D341Med (cell line): ENCODE measurements around the gene SLC37A1.

ENCODE experiments used
- DNase-seq: peaks from one replicate; pipeline ENCODE4 v3.0.0; 2012; ENCODE audit warnings: low spot score

SLC37A1 gene

DNA sequence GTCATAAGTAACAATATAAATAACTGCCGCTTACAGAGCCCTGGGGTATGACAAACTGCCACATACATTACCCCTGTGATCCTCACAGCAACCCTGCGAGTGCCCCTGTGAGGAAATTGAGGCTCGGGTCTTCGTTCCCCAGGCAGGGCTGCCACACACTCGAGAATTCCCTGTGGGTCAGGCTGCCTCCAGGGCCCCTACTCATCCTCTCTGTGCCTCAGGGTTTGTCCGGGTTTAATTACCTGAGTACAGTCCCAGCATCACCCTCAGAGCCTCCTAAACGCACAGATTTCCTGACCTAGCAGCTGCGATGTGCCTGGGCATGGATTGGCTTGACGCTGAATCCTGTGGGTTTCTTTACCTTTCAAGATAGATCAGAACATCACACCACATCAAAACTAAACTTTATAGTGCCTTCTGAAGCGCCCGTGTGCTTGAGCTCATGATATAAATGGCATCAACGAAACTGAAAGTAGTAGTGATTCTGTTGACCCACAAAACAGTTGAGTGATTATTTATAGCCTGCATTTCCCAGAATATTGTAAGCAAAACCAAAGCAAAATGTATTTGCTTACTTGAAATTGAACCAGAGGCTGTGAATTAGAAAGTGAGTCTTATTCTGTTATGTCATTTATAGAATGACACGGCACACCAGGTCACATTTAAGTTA lies 14.0 kb downstream of the SLC37A1 start:
- no peak for DNase-seq

DNA sequence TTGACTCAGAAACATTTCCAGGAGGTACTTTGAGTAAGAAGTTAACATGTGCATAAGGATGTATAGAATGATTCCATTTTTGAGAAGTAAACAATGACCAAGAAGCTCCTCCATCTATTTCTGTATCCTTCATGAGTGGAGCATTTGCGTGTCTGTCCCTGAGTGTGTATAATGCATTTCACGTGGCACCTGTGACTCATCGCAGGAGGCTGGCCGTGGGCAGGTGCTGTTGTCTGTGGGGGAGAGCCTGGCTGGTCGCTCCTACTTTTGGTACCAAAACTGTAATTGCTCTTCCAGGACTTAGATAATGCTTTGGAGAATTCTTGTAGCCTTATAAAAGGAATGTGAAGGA lies 16.5 kb downstream of the SLC37A1 start:
- no peak for DNase-seq

DNA sequence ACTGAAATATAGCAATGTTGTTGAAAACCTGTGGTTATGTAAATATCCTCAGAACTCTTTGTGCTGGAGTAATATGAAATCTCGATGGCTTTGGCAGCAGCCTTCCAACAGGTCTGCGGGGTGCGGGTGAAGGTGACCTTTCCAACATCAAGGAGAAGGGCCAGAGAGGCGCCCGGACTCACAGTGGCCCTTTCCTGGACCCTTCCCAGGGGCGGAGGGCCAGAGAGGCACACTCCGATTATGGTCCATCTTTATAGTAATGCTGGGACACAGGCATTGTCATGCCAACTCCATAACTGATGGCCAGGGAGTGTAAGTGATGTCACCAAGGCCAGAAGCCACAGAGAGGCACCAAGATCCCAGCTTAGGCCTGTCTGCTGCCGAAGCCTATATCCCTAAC lies 18.1 kb downstream of the SLC37A1 start:
- no peak for DNase-seq

DNA sequence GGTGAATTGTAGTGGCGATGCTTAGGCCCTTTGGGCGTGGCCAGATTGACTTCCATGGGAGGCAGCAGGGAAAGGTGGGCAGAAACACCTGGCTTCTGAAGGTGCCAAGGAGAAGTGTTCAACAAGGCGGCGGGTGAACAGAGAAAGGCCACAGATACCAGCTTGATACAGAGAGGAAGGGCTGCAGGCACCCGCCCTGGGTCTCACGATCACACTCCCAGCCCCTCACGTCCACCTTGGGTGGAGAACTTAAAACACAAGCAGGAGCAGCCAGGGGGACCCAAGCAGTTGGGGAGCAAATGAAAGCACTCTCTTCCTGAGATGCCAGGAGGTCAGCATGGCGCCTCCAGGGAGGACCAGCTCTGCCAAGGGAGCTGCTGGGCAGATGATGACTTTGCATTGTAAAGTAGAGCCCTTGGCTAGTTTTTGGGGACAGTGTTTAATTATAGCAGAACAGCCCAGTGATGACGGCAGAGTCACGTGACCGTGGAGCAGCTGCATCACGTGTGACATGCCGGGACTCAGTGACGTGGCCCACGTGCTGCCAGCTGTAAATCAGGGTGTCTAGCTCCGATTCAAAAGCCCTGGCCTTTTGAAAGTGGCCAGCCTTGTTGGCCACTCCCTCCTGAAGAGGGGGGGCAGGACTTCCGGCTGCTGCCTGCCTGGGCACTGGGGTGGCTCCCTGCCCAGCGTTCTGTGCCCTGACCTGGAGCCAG lies 19.0 kb downstream of the SLC37A1 start:
- DNase-seq, result no peak

DNA sequence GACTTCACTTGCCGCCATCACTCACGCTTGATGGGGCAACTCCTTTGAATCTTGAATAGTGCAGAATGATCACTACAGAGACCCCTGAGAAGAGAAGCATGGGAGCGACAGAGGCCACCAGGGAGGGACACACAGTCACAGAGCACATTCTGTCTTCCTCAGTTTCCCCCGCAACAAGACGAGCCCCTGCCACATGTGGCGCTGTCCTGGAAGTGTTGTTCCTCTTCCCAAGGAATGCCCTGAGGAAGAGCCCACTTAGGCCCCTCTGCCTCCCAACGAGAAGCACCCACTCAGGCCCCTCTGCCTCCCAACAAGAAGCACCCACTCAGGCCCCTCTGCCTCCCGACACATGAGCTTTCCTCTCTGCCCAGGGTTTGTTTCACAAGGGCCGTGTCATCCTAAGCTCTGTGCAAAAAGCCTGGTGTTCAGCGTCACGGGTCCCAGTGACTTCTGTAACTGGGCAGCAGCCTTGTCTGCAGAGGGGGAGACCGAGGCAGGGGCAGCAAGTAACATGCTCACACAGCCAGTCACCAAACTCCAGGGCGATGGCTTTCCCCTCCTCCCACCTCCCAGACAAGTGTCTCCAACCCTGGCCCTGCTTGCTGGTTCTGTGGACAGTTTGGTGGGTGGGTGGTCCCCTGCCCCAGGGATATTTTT lies 19.8 kb downstream of the SLC37A1 start:
- DNase-seq, result no peak

DNA sequence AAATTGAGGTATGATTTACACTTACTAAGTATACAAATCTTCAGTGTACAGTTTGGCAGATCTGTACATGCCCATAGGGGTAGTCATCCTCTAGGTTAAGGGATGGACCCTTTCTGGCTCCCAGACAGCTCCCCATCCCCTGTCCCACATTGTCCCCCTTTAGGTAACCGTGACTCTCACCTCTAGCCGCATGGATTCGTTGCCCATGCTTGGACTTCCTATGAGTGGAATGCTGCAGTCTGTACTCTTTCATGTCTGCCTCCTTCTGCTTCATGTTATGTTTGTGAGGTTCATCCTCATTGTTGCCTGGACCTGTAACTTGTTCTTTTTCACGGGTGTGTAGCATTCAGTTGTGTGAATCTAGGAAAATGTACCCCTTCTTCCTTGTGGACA lies 20.3 kb downstream of the SLC37A1 start:
- no peak for DNase-seq

DNA sequence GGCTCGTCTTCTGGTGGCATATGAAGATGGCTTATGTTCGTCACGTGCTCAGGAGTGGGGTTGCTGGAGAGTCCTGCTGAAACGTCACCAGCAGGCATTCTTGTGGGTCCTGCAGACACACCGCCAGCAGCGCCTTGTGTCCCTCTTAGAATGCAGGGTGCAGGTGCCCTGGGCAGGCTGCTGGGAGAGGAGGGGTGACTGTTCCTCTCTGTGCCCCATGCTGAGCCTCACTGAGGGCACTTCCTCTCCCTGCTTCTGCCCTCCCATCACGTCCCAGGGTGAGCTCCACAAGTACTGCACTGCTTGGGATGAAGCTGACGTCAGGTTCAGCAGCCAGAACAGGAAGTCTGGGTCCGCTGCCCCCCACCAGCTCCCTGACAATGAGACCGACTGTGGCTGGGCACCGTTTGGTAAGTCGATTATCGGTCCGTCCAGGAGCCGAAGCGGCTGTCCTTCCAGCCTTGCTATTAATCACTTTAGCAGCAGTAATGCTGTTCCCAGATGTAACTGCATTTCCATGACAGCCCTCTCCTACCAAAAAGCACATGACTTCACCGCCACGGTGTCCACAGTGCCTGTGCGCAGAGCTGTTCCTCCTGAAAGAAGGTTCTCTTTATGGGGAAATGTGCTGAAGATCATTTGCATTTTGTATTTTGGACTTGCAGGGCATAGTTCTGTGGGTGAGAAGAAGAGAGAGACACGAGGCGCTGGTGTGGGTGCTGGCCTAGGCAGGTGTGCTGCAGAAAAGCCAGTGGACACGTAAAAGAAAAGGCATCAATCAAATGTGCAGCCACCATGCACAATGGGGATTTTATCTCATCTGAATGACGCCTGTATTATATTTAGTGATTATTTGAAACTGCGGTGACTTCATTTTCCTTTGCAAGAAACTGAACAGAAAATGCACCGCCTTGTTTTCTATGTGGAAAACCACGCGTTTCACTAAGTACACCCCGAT lies 21.0 kb downstream of the SLC37A1 start:
- no peak for DNase-seq

DNA sequence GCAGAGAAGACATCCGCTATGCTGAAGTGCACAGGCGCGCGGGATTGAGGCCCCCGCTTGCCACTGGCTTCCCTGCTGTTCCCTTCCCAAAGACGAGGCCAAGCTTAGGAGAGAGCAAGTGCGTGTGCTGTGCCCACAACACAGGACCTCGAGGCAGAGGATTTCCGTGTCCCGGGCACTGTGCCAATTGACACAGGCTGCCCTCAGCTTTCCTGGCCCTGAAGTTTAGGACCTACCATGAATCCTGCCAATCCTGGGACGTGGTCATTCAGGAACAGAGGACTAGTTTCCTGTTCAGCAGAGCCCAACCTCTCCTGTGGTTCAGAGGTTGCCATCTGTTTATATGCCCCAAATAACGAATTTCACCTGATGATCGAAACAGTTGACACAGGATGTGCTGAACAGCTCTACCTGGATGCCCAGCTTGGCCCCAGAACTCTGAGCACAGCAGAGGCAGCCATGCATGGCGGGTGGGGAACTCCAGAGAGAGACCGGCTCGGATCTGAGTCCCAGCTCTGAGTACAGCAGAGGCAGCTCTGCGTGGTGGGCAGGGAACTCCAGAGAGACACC lies 22.0 kb downstream of the SLC37A1 start:
- DNase-seq, result no peak

DNA sequence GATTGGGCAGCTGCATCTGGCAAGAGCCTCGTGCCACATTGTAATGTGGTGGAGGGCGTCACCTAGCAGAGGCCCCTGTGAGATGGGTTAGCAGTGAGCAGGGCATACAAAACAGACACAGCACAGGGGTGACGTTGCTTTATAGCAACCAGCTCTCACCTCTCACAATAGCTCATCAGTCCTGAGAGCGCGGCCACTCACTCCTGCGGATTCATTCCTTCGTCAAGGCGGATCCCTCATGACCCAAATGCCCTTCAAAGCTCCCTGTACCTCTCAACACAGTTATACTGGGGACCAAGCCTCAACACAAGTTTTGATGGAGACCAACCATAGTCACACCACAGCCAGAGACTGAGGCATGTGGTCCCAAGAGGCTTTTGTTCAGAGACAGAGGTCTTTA lies 22.9 kb downstream of the SLC37A1 start:
- DNase-seq, result no peak

DNA sequence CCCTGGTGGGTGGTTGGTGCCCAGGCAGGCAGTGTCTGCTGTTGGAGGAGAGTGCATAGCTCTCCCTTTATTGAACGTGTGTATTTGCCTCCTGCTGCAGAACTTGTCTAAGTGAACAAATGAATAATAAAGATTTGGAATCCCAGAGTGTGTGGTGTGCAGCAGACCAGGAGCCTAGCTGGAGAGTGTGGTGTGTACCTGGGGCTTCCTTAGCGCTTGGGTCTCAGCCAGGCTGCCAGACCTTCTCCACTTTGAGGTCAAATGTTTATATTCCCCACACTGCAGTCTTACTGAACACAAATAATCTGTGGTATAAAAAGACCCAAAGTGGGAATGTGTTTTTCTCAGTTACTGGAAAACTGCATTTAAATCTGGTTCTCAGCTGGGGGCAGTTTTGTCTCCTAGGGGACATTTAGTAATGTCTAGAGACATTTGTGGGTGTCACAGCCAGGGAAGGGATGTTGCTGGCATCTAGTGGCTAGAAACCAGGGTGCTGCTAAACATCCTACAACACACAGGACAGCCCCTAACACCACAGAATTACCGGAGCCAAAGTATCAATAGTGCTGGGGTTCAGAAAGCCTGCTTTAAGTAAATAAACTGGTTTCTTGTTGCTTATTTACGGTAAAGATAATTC lies 23.6 kb downstream of the SLC37A1 start:
- DNase-seq, result peak; percentile 62

DNA sequence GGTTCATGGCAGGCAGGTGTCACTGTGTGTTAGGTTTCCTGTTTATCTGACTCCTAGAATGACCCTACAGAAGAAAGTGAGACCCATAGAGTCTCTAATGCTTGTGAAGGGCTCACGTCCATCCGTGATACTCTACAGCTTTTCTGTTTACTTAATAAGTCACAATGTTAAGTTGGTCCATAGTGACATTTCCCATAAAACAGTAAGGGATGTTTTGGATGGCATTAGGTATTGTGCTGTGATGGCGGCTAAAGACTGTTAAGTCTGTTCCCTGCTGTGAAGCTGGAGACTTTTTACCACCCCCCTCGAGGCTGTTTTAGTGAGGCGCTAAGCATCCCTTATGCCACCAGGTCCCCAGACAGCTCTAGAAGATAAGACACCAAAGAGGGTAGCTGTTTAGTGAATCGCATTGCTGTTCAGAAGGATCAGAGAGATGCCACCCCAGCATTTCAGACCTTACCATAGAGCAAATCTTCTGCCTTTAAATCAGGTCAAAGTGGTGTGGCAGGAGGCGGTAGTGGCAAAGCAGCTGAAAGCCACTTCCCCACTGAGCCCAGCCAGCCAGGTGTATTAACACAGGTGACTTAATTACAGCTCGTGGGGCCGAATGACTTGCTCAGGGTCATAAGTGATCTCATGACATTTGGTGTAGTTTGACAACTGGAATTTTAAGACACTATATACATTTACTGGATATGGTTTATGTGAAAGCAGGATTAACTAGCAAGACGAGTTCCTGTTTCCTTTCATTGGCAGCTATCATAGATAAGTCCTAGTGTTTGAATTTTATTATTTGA lies 25.0 kb downstream of the SLC37A1 start:
- DNase-seq, result no peak

DNA sequence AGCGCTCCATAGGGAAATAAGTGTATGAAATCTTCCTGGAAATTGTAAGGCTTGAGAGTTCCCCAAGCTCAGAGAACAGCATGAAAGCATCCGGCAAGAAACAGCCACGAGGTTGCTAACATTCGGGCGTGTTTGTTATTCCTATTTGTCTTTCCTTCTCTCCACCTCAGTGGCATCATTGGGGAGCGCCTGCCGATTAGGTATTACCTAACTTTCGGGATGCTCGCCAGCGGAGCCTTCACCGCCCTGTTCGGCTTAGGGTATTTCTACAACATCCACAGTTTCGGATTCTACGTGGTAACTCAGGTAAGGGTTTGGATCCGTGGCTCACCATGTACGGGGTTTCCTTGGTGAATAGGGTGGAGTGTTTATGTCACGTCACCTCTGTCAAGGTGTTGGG lies 25.7 kb downstream of the SLC37A1 start:
- DNase-seq, result no peak

DNA sequence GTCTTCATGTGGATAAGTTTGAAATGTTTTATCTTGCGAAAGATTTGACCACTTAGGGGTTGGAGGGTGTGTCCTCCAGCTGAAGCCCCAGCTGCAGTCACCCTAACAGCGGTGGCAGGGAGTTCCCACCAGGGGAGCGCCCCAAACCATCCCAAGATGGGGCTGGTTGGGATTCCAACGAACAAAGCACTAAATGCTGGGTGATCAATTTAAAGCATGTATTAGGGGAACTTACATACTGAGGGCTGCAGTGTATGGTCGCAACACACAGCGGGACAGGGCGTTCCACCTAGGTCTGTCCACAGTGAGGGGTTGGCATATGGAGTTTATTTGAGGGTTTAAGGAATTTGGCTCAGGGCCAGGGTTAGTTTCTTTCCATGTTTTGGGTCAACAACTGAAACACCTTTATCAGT lies 26.3 kb downstream of the SLC37A1 start:
- DNase-seq, result peak; percentile 57

DNA sequence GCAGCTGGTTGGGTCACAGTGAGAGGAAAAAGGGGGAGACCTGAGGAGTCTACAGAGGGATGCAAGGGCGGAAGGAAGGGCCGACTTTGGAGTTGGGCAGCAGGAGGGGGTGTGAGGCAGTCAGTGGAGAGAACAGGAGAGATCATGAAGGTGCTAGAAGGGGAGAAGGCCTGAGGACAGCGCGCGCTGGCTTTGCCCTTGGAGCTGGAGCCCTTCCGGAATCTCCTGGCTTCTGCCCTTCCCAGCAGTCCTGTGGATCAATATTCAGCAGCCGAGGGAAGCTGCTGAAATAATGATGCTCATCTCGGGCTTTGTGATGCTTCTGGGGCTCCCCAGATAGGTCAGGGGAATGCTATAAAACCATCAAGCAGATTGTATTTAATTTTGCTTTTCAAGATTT lies 26.7 kb downstream of the SLC37A1 start:
- no peak for DNase-seq

DNA sequence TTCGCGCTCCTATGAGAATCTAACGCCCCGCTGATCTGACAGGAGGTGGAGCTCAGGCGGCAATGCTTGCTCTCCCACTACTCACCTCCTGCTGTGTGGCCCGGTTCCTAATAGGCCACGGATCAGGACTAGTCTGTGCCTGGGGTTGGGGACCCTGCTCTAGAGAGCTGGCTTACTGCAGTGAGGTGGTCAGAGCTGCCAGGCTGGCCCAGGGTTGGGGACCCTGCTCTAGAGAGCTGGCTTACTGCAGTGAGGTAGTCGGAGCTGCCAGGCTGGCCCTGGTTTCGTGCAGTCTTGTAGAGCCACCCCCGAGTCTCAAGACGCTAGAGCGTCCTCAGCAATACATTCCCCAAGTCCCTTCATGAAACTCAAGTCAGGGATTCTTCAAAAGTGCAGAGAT lies 27.5 kb downstream of the SLC37A1 start:
- DNase-seq, result no peak

DNA sequence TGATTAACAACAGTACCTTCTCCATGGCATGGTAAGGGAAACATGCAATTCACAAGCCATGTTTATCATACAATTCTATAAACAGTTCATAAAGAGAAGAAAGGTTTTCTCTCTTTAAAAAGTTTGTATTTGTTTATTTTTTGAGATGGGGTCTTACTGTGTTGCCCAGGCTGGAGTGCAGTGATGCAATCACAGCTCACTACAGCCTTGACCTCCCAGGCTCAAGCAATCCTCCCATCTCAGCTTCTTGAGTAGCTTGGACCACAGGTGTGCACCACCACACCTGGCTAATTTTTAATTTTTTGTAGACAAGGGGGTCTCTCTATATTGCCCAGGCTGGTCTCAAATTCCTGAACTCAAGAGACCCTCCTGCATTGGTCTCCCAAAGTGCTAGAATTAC lies 28.0 kb downstream of the SLC37A1 start:
- DNase-seq, result no peak

DNA sequence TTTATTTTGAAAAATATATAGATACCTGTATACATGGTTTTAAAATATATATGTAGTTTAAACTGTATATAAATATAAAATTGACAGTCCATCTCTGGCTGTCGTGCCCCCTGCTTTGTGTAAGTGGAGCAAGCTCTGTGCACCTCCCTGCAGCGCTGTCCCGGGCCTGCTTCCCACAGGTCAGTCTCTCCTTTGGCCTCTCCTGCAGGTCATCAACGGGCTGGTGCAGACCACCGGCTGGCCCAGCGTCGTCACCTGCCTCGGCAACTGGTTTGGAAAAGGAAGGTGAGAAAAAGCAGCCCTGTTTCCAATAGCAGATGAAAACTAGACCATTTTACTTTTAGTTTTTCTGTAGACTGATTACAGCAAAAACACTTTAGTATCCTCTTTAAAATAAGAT lies 28.5 kb downstream of the SLC37A1 start:
- no peak for DNase-seq

DNA sequence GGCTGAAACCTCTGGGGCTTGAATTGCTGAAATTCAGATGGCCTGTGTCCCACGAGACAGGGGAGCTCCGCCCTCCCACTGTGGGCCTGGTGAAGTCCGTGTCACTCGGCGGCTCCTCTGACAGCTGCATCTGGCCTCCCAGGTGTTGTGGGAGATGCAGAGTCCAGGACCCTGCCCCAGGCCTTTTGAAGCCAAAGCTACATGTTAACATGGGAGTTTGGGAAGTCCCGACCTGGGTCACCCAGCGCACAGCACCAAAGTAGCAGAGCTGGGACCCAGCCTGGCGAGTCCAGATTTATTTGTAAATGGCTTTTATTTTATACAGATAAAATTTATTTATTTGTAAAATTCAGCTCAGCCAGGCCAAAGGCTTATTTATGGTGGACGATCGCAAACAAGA lies 28.9 kb downstream of the SLC37A1 start:
- DNase-seq, result no peak

DNA sequence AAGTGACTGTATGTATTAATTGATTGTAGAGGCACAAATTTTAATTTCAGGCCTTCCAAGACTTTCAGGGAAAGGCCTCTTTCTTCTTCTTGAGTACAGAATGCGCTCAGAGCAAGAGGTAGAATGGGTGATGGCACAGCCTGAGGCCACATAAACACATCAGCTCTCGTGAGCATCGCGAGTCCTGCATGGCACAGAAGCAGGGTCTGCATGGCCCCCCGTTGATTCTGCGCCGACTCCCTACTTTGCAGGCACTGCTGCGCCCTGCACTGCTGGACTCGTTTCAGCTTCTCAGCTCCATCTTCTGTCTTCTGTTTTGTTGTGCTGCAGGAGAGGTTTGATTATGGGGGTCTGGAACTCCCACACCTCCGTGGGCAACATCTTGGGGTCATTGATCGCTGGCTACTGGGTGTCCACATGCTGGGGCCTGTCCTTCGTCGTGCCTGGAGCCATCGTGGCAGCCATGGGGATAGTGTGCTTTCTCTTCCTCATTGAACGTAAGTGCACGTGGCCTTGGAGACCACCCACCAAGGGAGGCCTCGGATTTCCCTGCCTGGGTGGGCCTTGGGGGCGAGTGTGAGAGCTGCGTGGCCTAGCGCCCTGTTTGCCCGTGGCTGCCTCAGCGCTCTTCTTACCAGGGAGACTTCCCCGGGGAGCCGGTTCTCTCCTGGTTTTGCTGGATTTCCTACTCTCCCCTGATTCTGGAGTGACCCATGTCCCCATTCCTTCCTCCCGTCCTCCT lies 29.6 kb downstream of the SLC37A1 start:
- DNase-seq, result no peak

DNA sequence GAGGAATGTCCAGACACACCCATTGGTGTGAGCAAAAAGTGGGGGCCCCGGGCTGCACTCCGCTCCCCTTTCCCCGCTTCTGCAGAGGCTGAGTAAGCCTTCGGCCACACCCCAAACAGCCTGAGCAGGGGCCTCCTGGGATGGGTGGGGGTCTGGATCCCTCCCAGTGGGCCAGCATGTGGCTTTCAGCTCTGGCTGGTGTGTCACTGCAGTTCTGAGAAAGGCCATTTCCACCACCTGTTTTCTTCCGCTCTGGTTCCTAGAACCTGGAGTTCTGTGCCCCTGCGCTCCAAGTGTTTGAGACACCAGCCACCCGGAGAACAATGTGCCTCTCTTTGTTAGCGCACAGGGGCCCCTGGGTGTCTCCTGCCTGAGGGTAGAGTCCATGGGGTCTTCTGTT lies 30.9 kb downstream of the SLC37A1 start:
- no peak for DNase-seq
